HG02870 (cell line): ENCODE measurements around the gene SHC1.

Experiments
- ATAC-seq: cut with Tn5 transposase; IDR thresholded peaks from one replicate; pipeline ENCODE4 v1.9.1; 2021; ENCODE audit warnings: mild to moderate bottlenecking, moderate library complexity; ENCODE audit not compliant: unreplicated experiment

The SHC1 gene

GRCh38 chr1:154959426-154959780, 11.1 kb downstream of the SHC1 start:
- ATAC-seq, result no peak

- ATAC-seq, result no peak
These were observed 11.7 kb downstream of the SHC1 start for GRCh38 chr1:154958681-154959425.

GRCh38 chr1:154958036-154958435, 12.5 kb downstream of the SHC1 start:
- ATAC-seq, result no peak

- ATAC-seq, result no peak
These were observed 13.4 kb downstream of the SHC1 start for GRCh38 chr1:154957091-154957657.

GRCh38 chr1:154956544-154956941, 14.0 kb downstream of the SHC1 start:
- ATAC-seq, result no peak

- ATAC-seq, result peak; percentile 61
These were observed 14.6 kb downstream of the SHC1 start, which contains the start of gene PBXIP1 for GRCh38 chr1:154955718-154956543. TSS of gene PBXIP1 (minus strand) at chr1:154956099. CDS start at chr1:154953721, 2,378 bp downstream.

- ATAC-seq, result peak; percentile 39
These were observed 15.4 kb downstream of the SHC1 start for GRCh38 chr1:154955039-154955717.

GRCh38 chr1:154954541-154954940, 16.0 kb downstream of the SHC1 start:
- no peak for ATAC-seq

GRCh38 chr1:154953611-154954038, 16.9 kb downstream of the SHC1 start:
- ATAC-seq, result no peak

GRCh38 chr1:154952664-154953063, 17.9 kb downstream of the SHC1 start:
- ATAC-seq, result no peak

- no peak for ATAC-seq
These were observed 18.5 kb downstream of the SHC1 start for GRCh38 chr1:154951901-154952657.

GRCh38 chr1:154948079-154948478, 22.5 kb downstream of the SHC1 start:
- ATAC-seq, result no peak

GRCh38 chr1:154945962-154946850, 24.3 kb downstream of the SHC1 start:
- no peak for ATAC-seq

GRCh38 chr1:154945160-154945961, 25.2 kb downstream of the SHC1 start:
- ATAC-seq, result no peak

- no peak for ATAC-seq
These were observed 26.0 kb downstream of the SHC1 start for GRCh38 chr1:154944401-154945159.

- no peak for ATAC-seq
These were observed 26.7 kb downstream of the SHC1 start for GRCh38 chr1:154943649-154944400.

GRCh38 chr1:154941333-154942013, 29.1 kb downstream of the SHC1 start:
- ATAC-seq, result no peak
